ENCODE results near the gene PRR23C.
"Not testable (repeated sequence)": the region's sequence is repeated elsewhere in the genome, so short reads cannot be mapped to it uniquely, and the experiment has no call there.

Gene PRR23C

DNA sequence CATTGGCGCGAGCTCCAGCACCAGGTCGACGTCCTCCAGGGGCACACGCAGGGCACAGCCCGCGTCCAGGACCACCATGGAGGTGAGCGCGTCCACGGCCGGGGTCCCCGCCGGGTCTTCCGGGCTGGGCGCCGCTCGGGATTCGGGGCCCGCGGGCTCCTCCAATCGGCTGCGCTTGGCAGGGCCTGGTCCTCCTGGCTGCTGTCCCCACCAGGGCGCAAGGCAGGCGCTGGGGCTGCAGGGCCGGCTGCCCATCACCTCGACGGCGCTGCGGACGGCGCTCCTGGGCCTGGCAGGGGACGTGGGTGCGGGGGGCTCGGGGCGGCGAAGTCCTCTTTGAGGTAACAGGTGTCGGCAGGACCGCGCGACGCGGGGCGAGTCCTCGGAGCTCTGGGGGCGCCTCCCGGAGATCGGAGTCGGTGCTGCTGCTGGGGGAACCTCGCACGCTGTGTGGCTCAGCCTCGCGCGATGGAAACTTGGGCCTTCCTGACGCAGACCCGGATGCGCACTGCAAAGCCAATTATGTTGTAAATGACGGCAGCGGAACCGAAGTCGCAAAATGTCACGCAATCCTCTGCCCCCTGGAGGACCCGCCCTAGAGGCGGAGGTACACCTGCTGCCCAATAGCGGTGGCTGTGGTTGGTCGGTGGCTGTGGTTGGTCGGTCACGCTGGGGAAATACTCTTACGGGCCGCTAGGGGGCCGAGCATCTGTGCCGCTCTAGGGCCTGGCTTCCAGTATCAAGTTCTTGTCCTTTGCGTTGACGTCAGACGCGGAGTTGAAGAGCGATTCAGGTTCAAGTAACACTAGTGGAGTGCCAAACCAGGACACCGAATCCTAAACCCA lies at the start of gene PRR23C:
PRR23C (minus strand) TSS at position 527 of the 845 bp plus-strand sequence; CDS start at position 255, 272 bp downstream.
- DNase-seq: no peak

GRCh38 chr3:139093840-139094239 lies 49.1 kb upstream of the PRR23C start:
- DNase-seq: no peak

DNA sequence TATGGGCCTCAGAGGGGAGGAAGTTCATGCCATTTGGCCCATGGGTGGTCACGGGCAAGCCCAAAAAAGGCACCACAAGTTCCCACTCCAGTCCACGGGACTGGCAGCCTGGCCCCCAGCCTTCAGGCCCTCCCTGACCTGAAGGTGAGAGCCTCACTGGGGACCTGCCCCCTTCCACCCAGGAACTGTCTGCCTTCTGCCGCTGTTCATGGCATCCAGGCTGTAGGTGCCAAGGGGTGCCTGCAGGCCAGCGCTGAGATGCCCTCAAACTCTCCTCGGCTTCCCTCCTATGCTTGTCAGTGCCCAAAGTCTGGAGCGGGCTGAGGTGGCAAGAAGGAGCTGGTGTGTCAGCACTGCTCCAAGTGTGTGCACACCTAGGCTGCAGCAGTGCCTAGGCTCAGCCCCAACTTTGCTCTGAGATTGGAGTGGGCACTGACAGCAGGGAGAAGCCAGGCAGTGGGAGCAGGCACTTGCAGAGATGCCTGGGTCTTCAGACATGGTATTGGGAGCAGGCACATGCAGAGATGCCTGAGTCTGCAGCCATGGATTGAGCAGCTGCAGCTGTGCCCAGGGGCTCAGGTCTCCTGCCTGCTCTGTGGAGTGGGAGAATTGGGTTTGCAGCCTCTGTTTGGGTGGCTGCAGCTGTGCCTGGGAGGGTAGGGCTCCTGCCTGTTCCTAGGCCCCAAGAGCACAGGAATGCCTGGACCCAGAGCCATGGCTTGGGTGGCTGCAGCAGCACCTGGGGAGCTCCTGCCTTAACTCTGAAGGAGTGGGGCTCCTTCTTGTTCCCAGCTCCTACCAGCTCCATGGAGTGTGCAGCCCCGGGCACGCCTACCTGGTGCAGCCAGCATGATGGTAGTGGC lies 44.0 kb upstream of the PRR23C start:
- DNase-seq: no peak

DNA sequence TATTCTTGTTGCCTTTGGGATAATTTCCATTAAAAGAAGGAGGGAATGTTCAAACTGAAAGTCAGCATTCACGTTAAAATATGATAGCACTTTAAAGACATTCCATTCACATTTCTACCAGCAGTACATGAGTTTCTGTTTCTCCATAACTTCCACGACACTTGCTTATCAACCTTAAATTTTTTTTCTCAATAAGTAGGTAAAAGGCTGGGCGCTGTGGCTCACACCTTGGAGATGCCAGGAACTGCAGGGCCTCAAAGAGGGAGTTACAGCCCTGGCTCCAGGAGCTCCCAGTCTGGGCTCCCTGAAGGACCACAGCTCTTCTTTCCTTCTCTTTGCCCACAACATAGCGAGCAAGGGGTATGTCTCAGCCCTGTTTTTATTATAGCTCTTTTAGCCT lies 42.9 kb upstream of the PRR23C start:
- DNase-seq: no peak

GRCh38 chr3:139084176-139084575 lies 39.5 kb upstream of the PRR23C start:
- DNase-seq: no peak

DNA sequence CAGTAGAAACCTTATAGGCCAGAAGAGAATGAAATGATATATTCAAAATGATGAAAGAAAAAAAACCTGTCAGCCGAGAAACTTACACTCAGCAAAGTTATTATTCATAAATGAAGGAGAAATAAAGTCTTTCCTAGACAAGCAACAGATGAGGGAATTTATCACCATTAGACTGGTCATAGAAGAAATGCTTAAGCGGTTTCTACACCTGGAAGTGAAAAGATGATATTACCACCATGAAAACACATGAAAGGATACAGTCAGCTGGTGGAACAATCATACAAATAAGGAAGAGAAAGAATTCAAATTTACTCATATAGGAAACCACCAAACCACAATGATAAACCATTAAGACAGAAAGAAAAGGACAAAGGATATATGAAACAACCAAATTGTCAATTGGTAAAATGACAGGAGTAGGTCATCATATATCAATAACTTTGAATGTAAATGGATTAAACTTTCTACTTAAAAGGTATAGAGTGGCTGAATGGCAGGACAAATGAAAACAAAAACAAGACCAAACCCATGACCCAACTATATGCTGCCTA lies 29.9 kb upstream of the PRR23C start:
- no peak for DNase-seq

DNA sequence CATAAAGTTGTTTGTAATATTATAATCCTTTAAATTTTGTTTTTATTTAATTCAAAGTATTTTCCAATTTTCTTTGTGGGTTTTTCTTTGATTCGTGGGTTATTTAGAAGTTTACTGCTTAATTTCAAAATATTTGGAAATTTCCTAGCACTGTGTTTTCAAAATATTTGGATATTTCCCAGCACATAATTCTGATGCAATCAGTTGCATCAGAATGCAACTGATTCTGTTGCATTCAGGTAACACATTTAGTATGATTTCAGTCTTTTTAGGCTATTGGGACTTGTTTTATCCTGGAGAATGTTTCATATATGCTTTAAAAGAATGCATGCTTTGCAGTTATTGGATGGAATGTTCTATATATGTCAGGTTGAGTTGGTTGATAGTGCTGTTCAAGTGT lies 18.2 kb upstream of the PRR23C start:
- DNase-seq: no peak

DNA sequence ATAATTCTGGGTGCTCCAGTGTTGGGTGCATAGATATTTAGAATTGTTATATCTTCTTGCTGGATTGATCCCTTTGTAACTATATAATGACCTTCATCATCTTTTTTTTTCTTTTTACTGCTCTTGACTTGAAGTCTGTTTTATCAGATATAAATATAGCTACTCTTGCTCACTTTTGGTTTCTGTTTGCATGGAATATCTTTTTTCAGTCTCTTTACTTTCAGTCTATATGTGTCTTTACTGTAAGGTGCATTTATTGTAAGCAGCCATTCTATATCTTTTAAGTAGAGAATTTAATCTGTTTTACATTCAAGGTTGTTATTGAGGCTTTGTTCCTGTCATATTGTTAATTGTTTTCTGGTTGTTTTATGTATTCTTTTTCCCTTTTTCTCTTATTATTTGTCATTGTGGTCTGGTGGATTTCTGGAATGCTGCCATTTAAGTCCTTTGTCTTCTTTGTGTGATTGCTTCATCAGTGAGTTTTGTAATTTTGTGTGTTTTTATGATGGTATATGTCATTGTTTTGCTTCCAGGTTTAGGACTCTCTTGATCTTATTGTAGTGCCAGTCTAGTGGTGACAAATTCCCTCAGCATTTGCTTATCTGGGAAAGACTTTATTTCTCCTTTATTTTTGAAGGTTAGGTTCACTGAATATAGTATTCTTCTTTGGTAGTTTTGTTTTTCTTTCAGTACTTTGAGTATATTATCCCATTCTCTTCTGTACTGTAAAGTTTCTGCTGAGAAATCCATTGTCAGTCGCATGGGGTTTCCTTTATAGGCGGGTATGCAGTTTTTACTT lies 8.3 kb upstream of the PRR23C start:
- DNase-seq: no peak

DNA sequence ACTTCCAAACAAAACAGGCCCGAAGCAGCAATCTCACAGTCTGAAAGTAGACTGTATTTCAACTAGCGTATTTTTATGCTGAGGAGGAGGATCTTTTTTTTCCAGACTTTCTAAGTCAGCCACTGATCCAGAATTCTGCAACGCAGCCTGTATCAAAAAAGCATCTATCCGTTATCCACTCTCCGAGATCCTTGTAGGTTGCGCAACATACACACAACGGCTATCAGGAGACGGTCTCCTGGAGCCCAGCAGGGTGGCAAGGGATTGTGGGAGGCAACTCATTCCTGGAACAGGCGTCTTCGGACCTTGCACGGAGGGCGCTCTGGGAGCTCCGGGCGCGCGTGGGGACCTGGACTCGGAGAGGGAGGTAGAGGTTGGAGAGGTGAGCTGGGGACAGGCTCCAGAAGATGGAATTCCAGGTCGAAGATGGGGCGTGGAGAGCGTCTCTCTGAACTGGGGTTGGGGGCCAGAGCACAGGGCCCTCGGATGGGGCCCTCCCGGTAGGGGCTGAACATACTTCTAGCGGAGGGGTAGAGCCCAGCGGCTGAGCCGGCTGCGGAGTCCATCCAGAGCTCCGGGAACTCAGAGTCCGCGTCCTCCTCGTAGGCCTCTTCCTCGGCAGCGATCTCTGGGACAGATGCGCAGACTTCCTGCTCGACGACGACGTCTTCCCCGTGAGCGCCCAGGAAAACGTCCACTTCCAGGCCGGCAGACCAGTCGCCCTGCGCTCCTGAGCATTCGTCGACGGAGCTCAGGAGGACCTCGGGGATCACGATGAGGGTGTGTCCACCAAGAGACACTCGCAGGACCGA lies 932 bp downstream of the PRR23C start:
- no peak for DNase-seq

DNA sequence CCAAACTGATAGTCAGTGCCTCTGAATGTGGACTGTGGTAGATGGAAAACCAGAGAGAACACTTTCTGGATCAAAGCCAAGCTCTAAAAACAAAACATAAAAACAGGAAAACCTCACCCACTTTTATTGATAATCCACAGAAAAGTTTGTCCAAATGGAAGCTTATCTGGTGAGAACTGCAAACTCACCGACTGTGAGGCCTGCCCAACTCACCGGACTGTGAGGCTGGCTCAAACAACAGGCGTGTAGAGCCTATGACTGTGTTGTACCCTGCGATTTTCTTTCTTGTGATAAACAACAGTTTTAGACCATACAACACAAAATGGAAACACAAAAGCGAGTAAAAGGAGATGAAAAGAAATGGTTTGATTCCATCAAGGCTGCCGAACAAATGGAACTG lies 7.2 kb downstream of the PRR23C start:
- DNase-seq: no peak

- DNase-seq: no peak
Observed at GRCh38 chr3:139032326-139033002, 12.2 kb downstream of the PRR23C start.

DNA sequence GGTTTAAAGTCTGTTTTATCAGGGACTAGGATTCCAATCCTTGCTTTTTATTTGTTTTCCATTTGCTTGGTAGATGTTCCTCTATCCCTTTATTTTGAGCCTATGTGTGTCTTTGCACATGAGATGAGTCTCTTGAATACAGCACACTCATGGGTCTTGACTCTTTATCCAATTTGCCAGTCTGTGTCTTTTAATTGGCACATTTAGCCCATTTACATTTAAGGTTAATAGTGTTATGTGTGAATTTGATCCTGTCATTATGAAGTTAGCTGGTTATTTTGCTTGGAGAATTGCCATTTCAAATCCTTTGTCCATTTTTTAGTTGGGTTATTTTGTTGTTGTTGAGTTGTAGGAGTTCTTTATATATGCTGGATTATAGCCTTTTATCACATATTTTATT lies 14.1 kb downstream of the PRR23C start:
- not testable (repeated sequence) for DNase-seq

- no peak for DNase-seq
Observed at GRCh38 chr3:139024968-139025367, 19.7 kb downstream of the PRR23C start.

- DNase-seq: no peak
Observed at GRCh38 chr3:139020868-139021234, 23.8 kb downstream of the PRR23C start, which contains the start of gene PRR23B. TSS of gene PRR23B (minus strand) at chr3:139020926. CDS start at chr3:139020661, 265 bp downstream.

- no peak for DNase-seq
Observed at GRCh38 chr3:139020036-139020867, 24.4 kb downstream of the PRR23C start.

DNA sequence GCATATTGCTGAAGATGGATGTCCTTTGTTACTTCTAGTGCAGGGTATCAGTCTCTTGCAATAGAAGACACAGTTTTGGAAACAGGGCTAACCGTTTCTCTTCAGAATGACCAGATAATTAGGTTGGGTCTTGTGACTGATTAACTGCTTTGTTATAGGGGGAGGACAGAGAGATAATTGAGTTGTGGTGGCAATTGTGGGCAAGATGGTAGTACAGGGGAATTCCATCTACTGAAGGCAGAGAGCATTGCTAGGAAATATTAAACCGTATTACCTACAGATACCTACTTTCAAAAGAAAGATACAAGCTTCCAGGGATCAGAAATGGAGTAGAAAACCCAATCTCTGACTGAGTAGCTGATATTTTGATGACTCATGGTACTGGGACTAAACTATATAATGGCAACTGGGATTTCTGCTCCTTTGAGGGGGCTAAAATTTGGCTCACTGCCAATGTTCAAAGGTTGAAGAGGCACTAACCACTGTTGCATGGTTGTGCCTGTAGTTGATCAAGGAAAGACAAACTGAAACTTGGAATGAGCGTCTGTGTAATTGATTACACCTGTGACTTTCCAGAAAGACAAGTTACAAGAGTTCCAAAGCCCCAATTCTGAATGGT lies 28.2 kb downstream of the PRR23C start:
- DNase-seq: no peak

- no peak for DNase-seq
Observed at GRCh38 chr3:139006051-139006716, 38.5 kb downstream of the PRR23C start, which contains the start of gene PRR23A. TSS of gene PRR23A (minus strand) at chr3:139006268. CDS start at chr3:139006268, 0 bp downstream.

DNA sequence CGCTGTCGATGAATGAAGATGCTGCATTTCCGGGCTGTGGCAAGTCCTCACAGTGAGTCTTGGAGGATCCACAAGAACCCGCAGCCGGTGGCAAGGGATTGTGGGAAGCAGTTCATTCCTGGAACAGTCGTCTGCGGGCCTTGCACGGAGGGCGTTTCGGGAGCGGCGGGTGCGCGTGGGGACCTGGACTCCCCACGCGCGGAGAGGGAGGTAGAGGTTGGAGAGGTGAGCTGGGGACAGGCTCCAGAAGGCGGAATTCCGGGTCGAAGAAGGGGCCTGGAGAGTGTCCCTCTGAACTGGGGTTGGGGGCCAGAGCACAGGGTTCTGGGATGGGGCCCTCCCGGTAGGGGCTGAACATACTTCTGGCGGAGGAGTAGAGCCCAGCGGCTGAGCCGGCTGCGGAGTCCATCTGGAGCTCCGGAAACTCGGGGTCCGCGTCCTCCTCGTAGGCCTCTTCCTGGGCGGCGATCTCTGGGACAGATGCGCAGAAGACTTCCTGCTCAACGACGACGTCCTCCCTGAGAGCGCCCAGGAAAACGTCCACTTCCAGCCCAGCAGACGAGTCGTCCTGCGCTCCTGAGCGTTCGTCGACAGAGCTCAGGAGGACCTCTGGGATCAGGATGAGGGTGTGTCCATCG lies 39.2 kb downstream of the PRR23C start:
- DNase-seq: no peak

DNA sequence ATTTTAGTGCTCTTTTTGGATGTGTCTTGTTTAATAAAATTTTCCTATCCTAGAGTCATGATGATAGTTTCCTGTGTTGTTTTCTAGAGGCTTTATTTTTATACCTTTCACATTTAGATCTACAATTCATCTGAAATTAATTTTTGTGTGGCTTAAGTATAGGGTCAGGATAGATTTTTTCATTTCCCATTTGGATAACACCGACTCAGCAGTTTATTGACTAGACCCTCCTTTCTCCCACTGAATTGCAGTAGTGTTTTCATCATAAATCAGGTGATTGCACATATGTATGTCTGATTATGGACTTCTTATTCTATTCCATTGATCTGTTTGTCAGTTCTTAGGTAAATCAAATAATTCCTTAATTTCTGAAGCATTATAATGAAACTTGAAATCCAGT lies 49.0 kb downstream of the PRR23C start:
- no peak for DNase-seq
